GM21528 (cell line): ENCODE results near the gene IQSEC3.
"Not testable (repeated sequence)": the region's sequence is repeated elsewhere in the genome, so short reads cannot be mapped to it uniquely, and the experiment has no call there.

Source experiments
- ATAC-seq: cut with Tn5 transposase; IDR thresholded peaks from one replicate; pipeline ENCODE4 v1.9.1; 2021; ENCODE audit warnings: mild to moderate bottlenecking, moderate library complexity; ENCODE audit not compliant: unreplicated experiment, low FRiP score

The IQSEC3 gene

GRCh38 chr12:210277-211141 lies 143.9 kb downstream of the IQSEC3 start:
- no peak for ATAC-seq

DNA sequence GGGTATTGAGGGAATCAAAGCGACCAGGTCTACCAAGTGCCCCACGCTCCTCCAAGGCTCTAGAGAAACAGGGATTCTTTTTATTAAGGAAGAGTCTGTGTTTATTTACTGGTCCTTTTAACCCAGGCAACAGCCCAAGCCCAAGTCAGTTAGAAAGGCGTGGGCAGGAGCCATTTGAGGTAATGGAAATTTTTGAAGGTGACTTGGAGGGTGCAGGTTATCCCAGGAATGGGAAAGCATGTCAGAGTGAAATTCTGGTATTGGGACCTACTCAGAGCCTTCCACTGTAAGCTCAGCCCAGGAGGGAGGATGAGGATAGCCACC lies 144.5 kb downstream of the IQSEC3 start:
- ATAC-seq: no peak

DNA sequence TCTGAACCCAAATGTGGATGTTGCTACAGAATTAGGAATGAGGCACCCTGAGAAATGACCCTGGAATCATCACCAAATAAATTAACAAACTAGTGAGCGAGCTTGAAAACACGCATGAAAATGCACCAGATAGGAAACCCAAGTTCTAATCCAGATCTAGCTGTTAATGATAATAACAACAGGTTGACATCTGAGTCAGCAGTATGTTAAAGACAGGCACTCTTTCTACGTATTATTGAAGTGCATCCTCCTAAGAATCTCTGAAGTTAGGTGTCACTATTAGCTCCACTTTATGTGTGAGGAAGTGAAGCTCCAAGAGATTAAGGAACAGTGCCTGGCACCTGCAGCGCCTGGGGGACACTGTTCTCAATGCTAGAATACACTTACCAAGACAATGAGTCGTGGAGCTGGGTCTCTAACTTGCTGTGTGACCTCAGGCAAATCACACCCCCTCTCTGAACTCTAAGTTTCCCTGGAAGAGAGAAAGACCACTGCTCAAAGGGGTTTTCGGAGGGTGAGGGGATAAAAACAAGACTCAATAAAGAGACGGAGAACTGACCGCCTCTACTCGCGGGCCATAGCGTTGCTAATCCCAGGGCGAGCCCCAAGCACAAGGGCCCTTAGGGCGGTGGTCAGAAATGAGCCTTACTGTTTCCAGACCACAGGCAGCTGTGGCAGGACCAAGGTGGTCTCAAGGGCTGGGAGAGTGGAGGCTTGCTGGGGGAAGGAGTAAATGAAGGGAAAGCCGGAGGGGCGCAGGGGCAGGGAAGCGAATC lies 145.3 kb downstream of the IQSEC3 start:
- no peak for ATAC-seq

DNA sequence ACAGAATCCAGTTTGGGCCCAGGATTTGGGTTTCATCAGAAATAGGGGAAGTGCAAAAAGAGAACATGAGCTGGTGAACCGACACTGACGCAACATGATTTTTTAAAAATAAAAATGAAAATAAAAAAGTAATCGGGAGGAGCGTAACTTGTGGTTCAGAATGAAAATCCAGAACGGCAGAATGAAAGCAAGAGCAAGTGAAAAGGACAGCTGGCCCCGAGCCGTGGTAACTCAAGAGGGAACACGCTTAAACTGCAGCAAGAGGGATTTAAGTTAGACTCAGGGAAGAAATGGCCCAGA lies 145.8 kb downstream of the IQSEC3 start:
- no peak for ATAC-seq

- ATAC-seq: no peak
Measured at GRCh38 chr12:212715-213526, 146.4 kb downstream of the IQSEC3 start.

DNA sequence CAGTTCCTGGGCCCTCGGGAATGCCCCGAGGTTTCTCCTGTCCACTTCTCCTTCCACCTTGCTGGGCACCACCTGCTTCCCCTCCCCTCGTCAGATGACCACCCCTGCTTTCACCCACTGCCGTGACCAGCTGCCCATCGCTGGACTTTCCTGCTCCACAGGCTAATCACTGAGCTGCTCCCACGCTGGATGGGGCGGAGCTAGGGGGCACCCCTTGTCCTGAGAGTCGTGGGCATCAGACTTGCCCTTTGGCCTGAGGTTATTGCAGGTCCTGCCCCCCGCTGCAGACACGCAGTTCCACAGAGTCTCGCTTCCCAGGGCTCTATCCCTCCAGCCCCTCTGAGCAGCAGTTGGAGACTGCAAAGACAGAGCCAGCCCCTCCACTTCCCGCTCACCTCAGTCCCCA lies 147.0 kb downstream of the IQSEC3 start:
- ATAC-seq: no peak

DNA sequence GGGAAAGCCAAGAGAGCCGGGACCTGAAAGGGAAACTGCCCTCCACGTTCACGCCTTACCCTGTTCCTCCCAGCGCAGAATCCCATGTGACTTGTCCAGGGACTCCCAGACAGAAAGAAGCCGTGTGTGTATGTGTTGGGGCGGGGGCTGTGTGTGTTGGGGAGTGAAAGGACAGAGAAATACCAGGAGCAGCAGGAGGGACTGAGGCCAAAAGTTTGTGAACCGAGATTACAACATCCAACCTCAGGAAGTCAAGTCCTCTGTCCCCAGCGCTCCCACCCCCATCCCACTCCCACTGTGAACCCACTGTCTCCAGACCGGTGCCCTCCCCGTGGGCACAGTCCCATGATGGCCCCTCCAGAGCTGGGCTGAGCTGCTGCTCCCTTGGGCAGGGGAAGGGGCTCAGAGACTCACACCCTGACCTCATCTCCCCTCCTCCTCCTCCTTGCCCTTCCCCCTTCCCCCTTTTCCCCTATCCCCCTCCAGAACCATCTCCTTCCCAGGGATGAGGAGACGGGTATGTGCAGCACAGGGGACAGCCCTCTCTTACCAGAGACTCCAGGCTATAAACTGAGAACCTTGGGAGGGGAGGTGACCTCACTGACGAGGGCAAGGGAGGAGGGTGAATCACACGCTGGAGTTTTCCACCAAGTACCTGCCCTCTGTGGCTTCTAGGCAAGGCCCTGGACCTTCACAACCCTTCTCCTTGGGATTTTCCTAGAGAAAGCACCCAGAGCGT lies 147.6 kb downstream of the IQSEC3 start, which contains the start of gene SLC6A12:
TSS of gene SLC6A12 (minus strand) at position 155 of the 739 bp plus-strand sequence. CDS start 4,171 bp downstream, outside the sequence.
- no peak for ATAC-seq

GRCh38 chr12:215116-215515 lies 148.5 kb downstream of the IQSEC3 start:
- ATAC-seq: no peak

GRCh38 chr12:217029-217428 lies 150.5 kb downstream of the IQSEC3 start:
- not testable (repeated sequence) for ATAC-seq

GRCh38 chr12:218221-218620 lies 151.7 kb downstream of the IQSEC3 start:
- ATAC-seq: no peak

DNA sequence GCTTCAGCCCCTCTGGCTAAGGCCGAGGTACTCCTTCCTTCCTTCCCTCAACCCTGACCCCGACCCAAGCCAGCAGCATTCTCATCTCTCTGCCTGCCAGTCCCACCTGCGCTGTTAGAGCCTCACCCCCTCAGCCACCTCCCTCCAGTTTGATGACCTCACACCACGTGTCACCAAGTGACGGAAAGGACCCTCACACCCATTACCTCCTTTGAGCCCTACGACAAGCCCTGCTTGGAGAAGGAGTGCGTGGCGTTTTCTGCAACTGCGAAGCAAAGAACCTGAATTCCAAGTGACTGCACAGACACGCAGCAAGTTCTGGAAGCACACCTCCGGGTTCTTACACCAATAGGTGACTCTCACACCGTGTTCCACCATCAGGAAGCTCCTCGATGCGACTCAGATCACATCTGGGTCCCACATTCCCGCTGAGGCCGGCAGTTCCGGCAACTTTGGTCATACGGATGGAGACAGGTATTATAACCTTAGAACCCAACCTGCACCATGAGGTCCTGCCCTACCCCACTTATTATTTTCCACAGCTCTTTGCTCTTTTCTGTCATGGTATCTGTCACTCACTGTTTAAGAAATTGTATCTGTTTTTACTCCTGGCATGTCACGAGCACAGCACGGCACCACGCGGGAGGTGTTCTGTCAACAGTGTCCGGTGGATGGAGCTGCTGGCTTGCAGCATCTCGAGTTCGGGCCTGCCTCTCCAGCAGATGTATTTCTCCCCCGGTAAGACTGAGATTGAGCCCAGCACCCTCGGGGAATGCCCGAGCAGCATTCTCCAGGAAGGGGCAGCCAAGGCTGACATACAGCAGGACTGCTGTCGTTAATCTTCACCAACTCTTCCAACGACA lies 152.4 kb downstream of the IQSEC3 start:
- no peak for ATAC-seq

DNA sequence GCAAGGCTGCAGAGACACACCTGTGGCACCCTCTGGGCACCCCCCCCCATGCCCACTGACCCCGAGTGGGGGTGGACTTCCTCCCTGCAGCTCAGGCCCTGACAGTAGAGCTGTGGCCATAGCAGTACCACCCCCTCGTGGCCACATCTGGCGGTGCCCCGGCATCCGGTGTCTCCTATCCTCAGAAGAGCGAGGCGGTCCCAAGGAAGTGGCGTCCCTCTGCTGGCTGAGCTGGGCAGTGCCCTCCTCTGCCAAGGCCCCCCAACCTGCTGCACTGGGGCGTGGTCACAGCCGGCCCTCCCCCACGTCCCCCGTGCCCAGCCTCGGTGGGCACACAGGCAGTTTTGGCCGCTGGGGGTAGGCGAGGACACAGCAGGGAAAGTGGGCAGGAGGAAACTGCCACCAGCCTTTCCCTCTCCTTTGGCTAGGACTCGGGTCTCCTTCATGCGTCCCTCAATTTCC lies 153.4 kb downstream of the IQSEC3 start:
- no peak for ATAC-seq

GRCh38 chr12:220491-220890 lies 153.9 kb downstream of the IQSEC3 start:
- ATAC-seq: no peak

GRCh38 chr12:220946-221550 lies 154.5 kb downstream of the IQSEC3 start:
- no peak for ATAC-seq

GRCh38 chr12:221736-222135 lies 155.2 kb downstream of the IQSEC3 start:
- no peak for ATAC-seq

- no peak for ATAC-seq
Measured at GRCh38 chr12:223841-224240, 157.3 kb downstream of the IQSEC3 start.

DNA sequence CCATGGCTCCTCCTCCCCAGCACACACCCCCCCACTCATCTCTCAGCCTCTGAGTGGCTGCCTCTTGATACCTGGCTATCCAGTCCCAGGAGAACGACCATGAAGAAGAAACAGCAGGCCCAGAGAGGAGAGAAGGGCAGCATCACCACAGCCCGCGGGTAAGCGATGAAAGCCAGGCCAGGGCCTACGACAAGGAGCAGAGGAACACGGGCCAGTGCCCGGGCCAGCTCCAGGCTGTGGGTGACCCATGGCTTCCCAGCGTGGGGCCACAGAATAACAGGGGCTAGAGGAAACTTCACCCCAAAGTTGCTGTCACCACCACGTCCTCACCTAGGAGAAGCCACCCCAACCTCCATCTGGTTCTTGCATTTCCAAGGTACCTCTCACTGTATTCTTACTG lies 157.8 kb downstream of the IQSEC3 start:
- ATAC-seq: no peak

DNA sequence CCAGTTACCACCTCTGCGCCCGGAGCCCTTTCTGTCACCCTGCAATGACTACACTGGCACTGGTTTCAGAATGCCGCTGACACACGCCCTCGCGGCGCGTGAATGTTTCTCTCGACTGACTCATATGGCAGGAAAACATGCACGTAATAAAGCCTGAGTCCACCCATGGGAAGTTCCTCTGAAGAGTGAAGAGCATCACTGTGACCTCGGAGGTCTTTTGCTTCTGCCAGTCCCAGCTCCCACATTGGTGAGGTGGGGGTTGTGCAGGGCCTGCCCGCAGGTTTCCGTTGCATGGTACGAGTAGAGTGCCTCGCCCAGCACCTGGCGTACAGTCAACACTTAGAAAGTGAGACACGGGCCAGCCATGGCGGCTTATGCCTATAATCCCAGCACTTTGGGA lies 158.4 kb downstream of the IQSEC3 start:
- no peak for ATAC-seq

DNA sequence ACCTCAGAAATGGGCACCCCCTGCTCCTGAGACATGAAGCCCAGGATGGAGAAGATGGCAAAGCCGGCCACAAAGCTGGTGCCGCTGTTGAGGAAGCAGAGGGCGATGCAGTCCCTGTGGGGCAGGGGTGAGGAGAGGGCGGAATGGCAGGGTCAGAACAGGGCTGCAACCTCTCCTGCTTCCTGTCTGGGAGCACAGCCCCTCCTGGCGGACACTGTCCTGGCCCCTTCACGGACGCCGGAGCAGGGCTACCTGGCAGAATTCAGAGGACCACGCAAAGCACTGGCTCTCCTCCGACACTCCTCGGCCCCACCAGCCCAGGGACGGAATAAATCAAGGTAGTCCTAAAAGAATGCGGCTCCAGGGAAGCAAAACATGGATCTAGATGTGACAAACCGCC lies 159.8 kb downstream of the IQSEC3 start:
- no peak for ATAC-seq
